K562 (cell line): ENCODE results near the gene ABHD1. TPM values are rescaled to one million over a fixed set of nuclear protein-coding genes. Genes with fewer than 3 reads are reported as not detected.

Source experiments
- C11orf30 ChIP-seq: fragments of 450-650 bp; IDR thresholded peaks from 2 replicates; pipeline ENCODE4 v1.6.1; 2016; ENCODE audit warnings: low read depth, mild to moderate bottlenecking
- JUN ChIP-seq, 2 experiments: sonication (generic) in 1 of 2; formaldehyde crosslinking in 1 of 2; IDR thresholded peaks; 2 replicates each; pipeline versions ENCODE4 v1.6.1 to v1.8.0; 2012 to 2022; ENCODE audit warnings: borderline replicate concordance in 2 of 2, mild to moderate bottlenecking in 2 of 2, improper control_type of control experiment in 1 of 2, low read depth in 1 of 2, low read length in 1 of 2, missing genetic modification reagents in 1 of 2
- KAT7 ChIP-seq: sonication (generic); formaldehyde crosslinking; IDR thresholded peaks from 2 replicates; pipeline ENCODE4 v1.8.0; 2022; ENCODE audit warnings: missing genetic modification reagents, mild to moderate bottlenecking, borderline replicate concordance
- MEIS2 ChIP-seq: fragments of 450-650 bp; IDR thresholded peaks from 2 replicates; pipeline ENCODE4 v1.6.1; 2014; ENCODE audit warnings: mild to moderate bottlenecking; ENCODE audit not compliant: partially characterized antibody
- NFE2 ChIP-seq: IDR thresholded peaks from 2 replicates; pipeline ENCODE4 v1.6.1; 2014; ENCODE audit warnings: antibody characterized with exemption, low read depth
- NONO ChIP-seq, 2 experiments: fragments of 200-400 bp in 1 of 2; fragments of 450-650 bp in 1 of 2; formaldehyde crosslinking in 1 of 2; IDR thresholded peaks; 2 replicates each; pipeline ENCODE4 v1.6.1; 2017; ENCODE audit warnings: low read depth in 2 of 2, mild to moderate bottlenecking in 2 of 2, moderate library complexity in 2 of 2, low read length in 1 of 2
- PBX2 ChIP-seq, 2 experiments: IDR thresholded peaks in 1 of 2; conservative IDR thresholded peaks in 1 of 2; 2 replicates each; pipeline ENCODE4 v1.6.1; 2016; ENCODE audit warnings: low read depth in 2 of 2, mild to moderate bottlenecking in 1 of 2, missing compliant biosample characterization in 1 of 2, missing genetic modification characterization in 1 of 2, moderate library complexity in 1 of 2
- ZBTB40 ChIP-seq, 2 experiments: fragments of 450-650 bp in 1 of 2; sonication (generic) in 1 of 2; formaldehyde crosslinking in 1 of 2; IDR thresholded peaks; 2 replicates each; pipeline versions ENCODE4 v1.7.1 to v1.9.0; 2016 to 2022; ENCODE audit warnings: inconsistent platforms in 1 of 2, mild to moderate bottlenecking in 1 of 2, missing genetic modification reagents in 1 of 2
- ZHX1 ChIP-seq: fragments of 150-350 bp; conservative IDR thresholded peaks from 2 replicates; pipeline ENCODE4 v1.6.1; 2014; ENCODE audit warnings: low read length
- polyA plus RNA-seq, 8 experiments: library from polyadenylated mRNA; depleted of rRNA in 4 of 8; stranded (reverse) in 5 of 8; unstranded in 3 of 8; fragments of >200 nt; fragmentation: Nextera tagmentation in 2 of 8; fragmentation: Illumina TruSeq in 1 of 8; extraction: Ambion mirVana in 2 of 8; extraction: Trizol in 1 of 8; gene quantifications; 2 replicates each; pipeline versions ENCODE4 v1.2.1 to v1.2.3, GENCODE V29; 2011 to 2014; ENCODE audit warnings: inconsistent platforms in 1 of 8, missing spikeins in 1 of 8
- total RNA-seq, 7 experiments: library from RNA; depleted of rRNA in 6 of 7; stranded (reverse); fragments of >200 nt in 6 of 7; fragmentation: Illumina TruSeq in 2 of 7; extraction: Trizol in 2 of 7; gene quantifications; 2 replicates each; pipeline versions ENCODE4 v1.2.1 to v1.2.3, GENCODE V29; 2011 to 2021; ENCODE audit warnings: low replicate concordance in 1 of 7

ABHD1 gene
- total and polyA plus RNA-seq, 9 of the 15 experiments (the other 6 are each of a cell fraction or from before 2014, with no cell fraction given), result 0.10 to 0.16 (median 0.11) TPM; not detected in 5

- no peak for TF ChIP-seq PBX2 (CRISPR knock-in tag; IDR thresholded peaks at IDR 0.05; ENCODE audit: low read depth)
- TF ChIP-seq PBX2 (tag; conservative IDR thresholded peaks at IDR 0.05; ENCODE audit: low read depth), result 0 out of 2 replicates have a peak, but pooled peaks have one; percentile 41
- TF ChIP-seq ZBTB40 (IDR thresholded peaks at IDR 0.05), result peak; percentile 8; the same call in 1 of the 2 replicates
- no peak for TF ChIP-seq ZBTB40 (CRISPR knock-in tag; IDR thresholded peaks at IDR 0.05)
- TF ChIP-seq ZHX1, result no peak
- 0 out of 2 replicates have a peak, but pooled peaks have one; percentile 27 for TF ChIP-seq JUN (IDR thresholded peaks at IDR 0.05; ENCODE audit: borderline replicate concordance, low read depth, low read length)
- TF ChIP-seq JUN (CRISPR knock-in tag; IDR thresholded peaks at IDR 0.05; ENCODE audit: borderline replicate concordance), result no peak
- peak; percentile 27 for TF ChIP-seq MEIS2
- peak; percentile 81 for TF ChIP-seq C11orf30
- TF ChIP-seq KAT7 (CRISPR knock-in tag), result no peak
- TF ChIP-seq NFE2, result peak; percentile 83
- no peak for TF ChIP-seq NONO (IDR thresholded peaks at IDR 0.05; ENCODE audit: low read depth in 2 of 2, low read length in 1 of 2)
Observed at GRCh38 chr2:27076323-27076722, 47.3 kb upstream of the ABHD1 start (continued).
